ENCODE measurements around the gene FRY. TPM values are rescaled to one million over a fixed set of nuclear protein-coding genes. Genes with fewer than 3 reads are reported as not detected.

FRY gene
- total RNA-seq, 1 experiment from 2014 or later = 5.3 TPM

GRCh38 chr13:32093006-32093405 is 61.4 kb downstream of the FRY start (continued):
- TF ChIP-seq ZNF671 (CRISPR knock-in tag; IDR thresholded peaks at IDR 0.05) = no peak

GRCh38 chr13:32098272-32098671 is 66.7 kb downstream of the FRY start:
- H3K4me1 Mint-ChIP-seq = no peaks in the 10 kb centered on the region
- no peak overlapping the region for H3K27ac Mint-ChIP-seq
- ATAC-seq (no peak), DNase-seq (ENCODE audit: low spot score) (no peak)
- no peaks in the 10 kb centered on the region for H3K9me3 Mint-ChIP-seq
- no peaks in the 10 kb centered on the region for H3K36me3 Mint-ChIP-seq
- CTCF ChIA-PET = no interaction called here
- no peaks in the 10 kb centered on the region; the same call in 1 of the 2 replicates for H3K27me3 Mint-ChIP-seq (ENCODE audit: low read depth)
- POLR2A ChIA-PET = no interaction called here
- H3K4me3 Mint-ChIP-seq = no peak overlapping the region
- TF ChIP-seq OVOL2 (CRISPR knock-in tag; IDR thresholded peaks at IDR 0.05; ENCODE audit: borderline replicate concordance) (no peak), ZNF138 (CRISPR knock-in tag; conservative IDR thresholded peaks at IDR 0.05) (no peak), AR (CRISPR knock-in tag; IDR thresholded peaks at IDR 0.05) (no peak), FOXJ3 (CRISPR knock-in tag; IDR thresholded peaks at IDR 0.05; ENCODE audit: borderline replicate concordance) (no peak), ATF2 (CRISPR knock-in tag; IDR thresholded peaks at IDR 0.05; ENCODE audit: borderline replicate concordance, low read depth) (no peak), HMGXB4 (CRISPR knock-in tag; IDR thresholded peaks at IDR 0.05) (no peak), TP53 (CRISPR knock-in tag; IDR thresholded peaks at IDR 0.05) (no peak), PRDM15 (CRISPR knock-in tag; IDR thresholded peaks at IDR 0.05) (no peak), ATF1 (CRISPR knock-in tag; IDR thresholded peaks at IDR 0.05) (no peak), TCF7 (CRISPR knock-in tag; IDR thresholded peaks at IDR 0.05; ENCODE audit: low read depth) (no peak), EMX1 (CRISPR knock-in tag; IDR thresholded peaks at IDR 0.05) (no peak), STAT6 (CRISPR knock-in tag; conservative IDR thresholded peaks at IDR 0.05; ENCODE audit: low read depth) (no peak), IRF1 (CRISPR knock-in tag; IDR thresholded peaks at IDR 0.05) (no peak), MAX (CRISPR knock-in tag; IDR thresholded peaks at IDR 0.05) (no peak), RELA (CRISPR knock-in tag; IDR thresholded peaks at IDR 0.05; ENCODE audit: borderline replicate concordance) (no peak), CBFB (CRISPR knock-in tag; IDR thresholded peaks at IDR 0.05; ENCODE audit: low read depth) (no peak), SOX15 (CRISPR knock-in tag; IDR thresholded peaks at IDR 0.05) (no peak), ERG (CRISPR knock-in tag; IDR thresholded peaks at IDR 0.05) (no peak), ZNF512 (CRISPR knock-in tag; IDR thresholded peaks at IDR 0.05; ENCODE audit: borderline replicate concordance) (no peak)

Measured in WTC11 (cell line).